ENCODE data around the gene PGS1. TPM values are rescaled to one million over a fixed set of nuclear protein-coding genes. Genes with fewer than 3 reads are reported as not detected.
A peak's percentile ranks its signal among the peaks of the same experiment; 100 is the strongest.

Gene PGS1
- total RNA-seq, 1 donor from 2014 or later: 50.2 TPM

DNA sequence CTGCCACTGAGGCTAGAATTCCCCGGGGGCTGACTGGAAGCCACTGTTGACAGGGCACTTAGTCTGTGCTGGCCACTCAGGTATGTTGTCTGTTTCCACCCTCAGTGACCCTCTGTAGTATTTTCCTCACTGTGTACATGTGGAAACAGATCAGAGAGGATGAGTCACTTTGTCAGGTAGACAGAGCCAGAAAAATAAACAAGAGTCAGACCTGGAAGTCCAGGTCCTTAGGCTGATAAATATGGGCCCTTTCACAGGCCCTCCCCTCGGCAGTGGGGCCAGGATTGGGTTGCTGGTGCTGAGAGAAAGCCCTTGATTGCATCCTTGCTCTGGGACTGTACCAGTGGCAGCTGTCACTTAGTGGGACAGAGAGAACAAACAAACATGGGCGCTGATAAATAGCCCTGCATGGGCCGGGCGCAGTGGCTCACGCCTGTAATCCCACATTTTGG lies 21.3 kb downstream of the PGS1 start:
- Mint-ChIP-seq H3K4me3 (ENCODE audit: unreplicated experiment) (no peak overlapping the region), H3K9me3 (ENCODE audit: unreplicated experiment) (peaks cover 5% of the 10 kb centered on the region), H3K4me1 (ENCODE audit: low read depth, unreplicated experiment) (peaks cover 24% of the 10 kb centered on the region), H3K27me3 (ENCODE audit: unreplicated experiment) (no peaks in the 10 kb centered on the region), H3K36me3 (ENCODE audit: unreplicated experiment) (peaks cover 4% of the 10 kb centered on the region), H3K27ac (ENCODE audit: unreplicated experiment) (no peak overlapping the region)
- no peak for DNase-seq
- no peak for TF ChIP-seq CTCF (IDR thresholded peaks at IDR 0.05; ENCODE audit: partially characterized antibody, unreplicated experiment)

- no peak overlapping the region for H3K4me3 Mint-ChIP-seq (ENCODE audit: unreplicated experiment)
- no peak for DNase-seq
- no peaks in the 10 kb centered on the region for H3K27me3 Mint-ChIP-seq (ENCODE audit: unreplicated experiment)
- no peak overlapping the region for H3K27ac Mint-ChIP-seq (ENCODE audit: unreplicated experiment)
- TF ChIP-seq CTCF (IDR thresholded peaks at IDR 0.05; ENCODE audit: partially characterized antibody, unreplicated experiment): no peak
- H3K36me3 Mint-ChIP-seq (ENCODE audit: unreplicated experiment): peaks cover 4% of the 10 kb centered on the region
- peaks cover 24% of the 10 kb centered on the region for H3K4me1 Mint-ChIP-seq (ENCODE audit: low read depth, unreplicated experiment)
- H3K9me3 Mint-ChIP-seq (ENCODE audit: unreplicated experiment): peaks cover 5% of the 10 kb centered on the region
Observed at GRCh38 chr17:78400581-78401240, 22.3 kb downstream of the PGS1 start.

DNA sequence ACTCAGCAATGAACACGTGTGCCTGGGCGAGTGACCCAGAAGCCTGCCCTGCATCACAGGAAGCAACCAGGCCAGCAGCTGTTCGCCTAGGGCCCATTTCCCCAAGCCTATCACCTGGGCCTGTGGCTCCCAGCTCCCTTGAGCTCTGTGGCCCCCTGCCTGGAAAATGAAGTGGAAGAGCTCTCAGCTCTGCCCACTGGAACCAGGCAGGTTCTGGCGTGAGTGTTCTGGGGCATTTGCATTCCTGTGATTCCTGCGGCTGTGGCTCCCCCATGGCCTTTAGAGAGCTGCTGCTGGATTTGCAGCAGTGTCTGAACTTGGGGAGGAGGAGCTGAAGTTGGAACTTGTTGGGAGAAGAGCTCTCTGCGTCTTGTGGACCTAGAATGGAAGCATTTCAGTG lies 22.8 kb downstream of the PGS1 start:
- H3K27me3 Mint-ChIP-seq (ENCODE audit: unreplicated experiment): no peaks in the 10 kb centered on the region
- peaks cover 24% of the 10 kb centered on the region for H3K4me1 Mint-ChIP-seq (ENCODE audit: low read depth, unreplicated experiment)
- H3K4me3 Mint-ChIP-seq (ENCODE audit: unreplicated experiment): no peak overlapping the region
- no peak for DNase-seq
- H3K9me3 Mint-ChIP-seq (ENCODE audit: unreplicated experiment): peaks cover 3% of the 10 kb centered on the region
- peaks cover 4% of the 10 kb centered on the region for H3K36me3 Mint-ChIP-seq (ENCODE audit: unreplicated experiment)
- H3K27ac Mint-ChIP-seq (ENCODE audit: unreplicated experiment): peak overlapping the region; percentile 44
- no peak for TF ChIP-seq CTCF (IDR thresholded peaks at IDR 0.05; ENCODE audit: partially characterized antibody, unreplicated experiment)

DNA sequence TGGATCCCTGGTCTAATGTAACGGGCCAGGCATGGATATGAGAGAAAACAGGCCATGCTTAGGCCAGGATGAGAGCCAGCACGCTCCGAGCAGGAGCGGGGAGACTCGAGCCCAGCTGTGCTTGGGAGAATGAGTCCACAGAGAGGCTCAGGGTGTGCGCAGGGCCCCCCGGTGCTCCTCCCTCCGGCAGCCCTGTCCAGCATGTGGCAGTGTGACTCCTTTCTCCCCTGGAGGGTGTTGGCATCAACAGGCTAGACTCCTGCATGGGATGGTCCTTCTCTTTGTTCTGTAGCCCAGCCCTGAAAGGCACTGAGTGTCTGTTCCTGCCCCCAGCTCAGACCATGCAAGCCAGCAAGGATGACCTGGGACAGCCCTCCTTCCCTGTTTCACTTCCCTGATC lies 23.4 kb downstream of the PGS1 start:
- H3K36me3 Mint-ChIP-seq (ENCODE audit: unreplicated experiment): peaks cover 4% of the 10 kb centered on the region
- peaks cover 3% of the 10 kb centered on the region for H3K9me3 Mint-ChIP-seq (ENCODE audit: unreplicated experiment)
- TF ChIP-seq CTCF (IDR thresholded peaks at IDR 0.05; ENCODE audit: partially characterized antibody, unreplicated experiment): no peak
- DNase-seq: no peak
- peaks cover 21% of the 10 kb centered on the region for H3K4me1 Mint-ChIP-seq (ENCODE audit: low read depth, unreplicated experiment)
- no peaks in the 10 kb centered on the region for H3K27me3 Mint-ChIP-seq (ENCODE audit: unreplicated experiment)
- H3K4me3 Mint-ChIP-seq (ENCODE audit: unreplicated experiment): peak overlapping the region; percentile 31
- H3K27ac Mint-ChIP-seq (ENCODE audit: unreplicated experiment): peak overlapping the region; percentile 44

DNA sequence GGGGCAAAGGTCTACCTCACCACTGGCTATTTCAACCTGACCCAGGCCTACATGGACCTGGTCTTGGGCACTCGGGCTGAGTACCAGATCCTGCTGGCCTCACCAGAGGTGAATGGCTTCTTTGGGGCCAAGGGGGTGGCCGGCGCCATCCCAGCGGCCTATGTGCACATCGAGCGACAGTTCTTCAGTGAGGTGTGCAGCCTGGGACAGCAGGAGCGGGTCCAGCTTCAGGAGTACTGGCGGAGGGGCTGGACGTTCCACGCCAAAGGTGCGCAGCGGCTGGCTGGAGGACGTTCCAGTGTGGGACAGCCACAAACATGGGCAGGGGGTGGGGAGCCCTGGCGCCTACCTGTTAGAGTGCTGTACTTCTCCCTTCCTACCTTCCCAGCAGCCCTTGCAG lies 25.4 kb downstream of the PGS1 start:
- Mint-ChIP-seq H3K4me3 (ENCODE audit: unreplicated experiment) (no peak overlapping the region), H3K27me3 (ENCODE audit: unreplicated experiment) (no peaks in the 10 kb centered on the region), H3K4me1 (ENCODE audit: low read depth, unreplicated experiment) (peaks cover 20% of the 10 kb centered on the region), H3K9me3 (ENCODE audit: unreplicated experiment) (peaks cover 3% of the 10 kb centered on the region), H3K27ac (ENCODE audit: unreplicated experiment) (peak overlapping the region; percentile 17), H3K36me3 (ENCODE audit: unreplicated experiment) (peaks cover 4% of the 10 kb centered on the region)
- no peak for TF ChIP-seq CTCF (IDR thresholded peaks at IDR 0.05; ENCODE audit: partially characterized antibody, unreplicated experiment)
- no peak for DNase-seq

All from glutamatergic neuron (in vitro differentiated cells).